H54 (cell line): ENCODE measurements around the gene KCNAB2.

Experiments
- DNase-seq: peaks from one replicate; pipeline ENCODE4 v3.0.0; 2011; ENCODE audit warnings: low spot score, mixed read lengths; ENCODE audit not compliant: insufficient read length
- FAIRE-seq: peaks from 3 replicates; lab custom pipeline; 2011; peaks lifted over from hg19 to GRCh38; lab: Jason Lieb, UNC
- POLR2A ChIP-seq: IDR thresholded peaks from 2 replicates; pipeline ENCODE4 v1.6.1; 2011; ENCODE audit warnings: low read depth, mild to moderate bottlenecking, low read length

Gene KCNAB2

DNA sequence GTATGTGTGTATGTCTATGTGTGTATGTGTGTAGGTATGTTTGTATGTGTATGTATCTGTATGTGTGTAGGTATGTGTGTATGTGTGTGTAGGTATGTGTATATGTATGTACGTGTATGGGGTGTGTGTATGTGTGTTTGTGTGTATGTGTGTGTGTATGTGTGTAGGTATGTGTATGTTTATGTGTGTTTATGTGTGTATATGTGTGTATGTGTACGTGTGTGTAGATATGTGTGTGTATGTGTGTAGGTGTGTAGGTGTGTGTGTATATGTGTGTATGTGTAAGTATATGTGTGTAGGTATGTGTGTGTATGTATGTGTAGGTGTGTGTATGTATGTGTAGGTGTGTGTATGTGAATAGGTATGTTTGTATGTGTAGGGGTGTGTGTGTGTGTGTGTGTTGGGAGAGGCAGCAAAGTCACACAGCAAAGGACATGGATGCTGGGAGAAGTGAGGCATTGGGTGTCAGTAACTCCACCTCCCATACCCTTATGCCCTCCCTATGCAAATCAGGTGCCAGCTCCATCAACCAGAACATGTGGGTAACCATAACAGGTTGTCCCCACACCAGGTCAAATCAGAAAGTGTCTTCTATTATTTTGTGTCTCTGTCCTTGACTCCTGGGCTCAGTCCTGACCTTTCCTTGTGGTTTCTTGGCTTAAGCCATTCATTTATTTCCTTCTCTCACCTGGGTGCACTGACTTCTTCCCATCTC, 15.0 kb upstream of the KCNAB2 start:
- TF ChIP-seq POLR2A: no peak
- FAIRE-seq (no peak), DNase-seq (no peak)

GRCh38 chr1:6033124-6033523, 12.6 kb upstream of the KCNAB2 start:
- FAIRE-seq: no peak
- no peak for DNase-seq
- TF ChIP-seq POLR2A: no peak

- FAIRE-seq (no peak), DNase-seq (no peak)
- no peak for TF ChIP-seq POLR2A
Measured at GRCh38 chr1:6033986-6034749, 11.5 kb upstream of the KCNAB2 start.

- FAIRE-seq (no peak), DNase-seq (no peak)
- TF ChIP-seq POLR2A: no peak
Measured at GRCh38 chr1:6034750-6035096, 11.0 kb upstream of the KCNAB2 start.

DNA sequence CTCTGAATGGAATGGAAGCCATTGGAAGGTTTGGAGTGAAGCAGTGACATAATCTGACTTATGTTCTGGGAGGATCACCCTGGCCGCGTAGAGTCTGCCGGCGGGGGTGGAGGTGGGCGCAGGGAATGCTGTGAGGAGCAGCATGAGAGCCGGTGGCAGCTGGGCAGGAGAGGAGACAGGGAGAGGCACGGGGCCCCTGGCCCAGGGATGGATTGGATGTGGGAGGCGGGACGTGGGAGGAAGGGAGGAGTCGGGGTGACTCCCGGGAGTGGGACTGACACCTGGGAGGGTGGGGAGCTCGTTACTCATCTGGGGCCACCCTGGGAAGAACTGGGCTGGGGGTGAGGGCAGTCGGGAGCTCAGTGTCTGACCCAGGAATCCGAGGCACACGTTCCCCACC, 10.4 kb upstream of the KCNAB2 start:
- FAIRE-seq: no peak
- no peak for DNase-seq
- TF ChIP-seq POLR2A: no peak

DNA sequence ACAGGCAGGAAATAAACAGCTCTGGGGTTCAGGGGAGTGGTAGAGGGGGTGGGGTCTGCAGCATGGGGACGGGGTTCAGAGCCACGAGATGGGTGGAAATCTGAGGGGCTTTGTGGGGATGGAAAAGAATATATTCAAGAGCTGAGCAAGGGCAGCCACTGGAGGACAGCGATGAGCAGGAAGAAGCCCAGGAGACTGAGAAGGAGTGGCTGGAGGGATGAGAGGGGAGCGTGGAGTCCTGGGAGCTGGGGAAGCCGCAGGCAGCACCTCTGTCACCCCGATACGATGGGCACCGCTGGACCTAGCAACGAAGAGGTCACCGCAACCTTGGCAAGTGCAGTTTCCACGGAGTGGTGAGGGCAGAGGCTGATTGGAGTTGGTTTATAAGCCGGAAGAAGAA, 10.0 kb upstream of the KCNAB2 start:
- TF ChIP-seq POLR2A: no peak
- DNase-seq (no peak), FAIRE-seq (no peak)

- TF ChIP-seq POLR2A: no peak
- peak; percentile 63 for DNase-seq
- FAIRE-seq: no peak
Measured at GRCh38 chr1:6037338-6037762, 8.3 kb upstream of the KCNAB2 start.

DNA sequence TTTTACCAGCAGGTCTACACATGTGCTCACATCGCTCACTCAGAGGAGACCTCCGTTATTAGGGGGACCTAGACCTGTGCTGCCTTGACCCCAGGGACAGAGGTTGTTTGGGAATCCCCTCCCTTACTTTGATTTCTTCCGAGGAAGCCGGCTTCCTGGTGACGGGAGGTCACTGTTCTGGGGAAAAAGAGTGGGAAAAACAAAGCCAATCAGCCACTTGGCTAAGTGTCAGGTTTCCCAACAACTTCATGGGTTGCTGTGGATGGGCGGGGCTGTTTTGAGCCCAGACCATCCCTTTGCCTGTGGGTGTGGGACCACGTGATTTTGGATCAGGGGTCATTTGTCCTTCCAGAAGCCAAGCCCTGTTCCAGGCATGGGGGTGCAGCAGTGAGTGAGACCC, 7.1 kb upstream of the KCNAB2 start:
- no peak for FAIRE-seq
- no peak for TF ChIP-seq POLR2A
- DNase-seq: no peak

GRCh38 chr1:6039031-6039430, 6.7 kb upstream of the KCNAB2 start:
- FAIRE-seq: no peak
- no peak for TF ChIP-seq POLR2A
- no peak for DNase-seq

- DNase-seq (no peak), FAIRE-seq (no peak)
- TF ChIP-seq POLR2A: no peak
Measured at GRCh38 chr1:6040444-6040843, 5.2 kb upstream of the KCNAB2 start.

DNA sequence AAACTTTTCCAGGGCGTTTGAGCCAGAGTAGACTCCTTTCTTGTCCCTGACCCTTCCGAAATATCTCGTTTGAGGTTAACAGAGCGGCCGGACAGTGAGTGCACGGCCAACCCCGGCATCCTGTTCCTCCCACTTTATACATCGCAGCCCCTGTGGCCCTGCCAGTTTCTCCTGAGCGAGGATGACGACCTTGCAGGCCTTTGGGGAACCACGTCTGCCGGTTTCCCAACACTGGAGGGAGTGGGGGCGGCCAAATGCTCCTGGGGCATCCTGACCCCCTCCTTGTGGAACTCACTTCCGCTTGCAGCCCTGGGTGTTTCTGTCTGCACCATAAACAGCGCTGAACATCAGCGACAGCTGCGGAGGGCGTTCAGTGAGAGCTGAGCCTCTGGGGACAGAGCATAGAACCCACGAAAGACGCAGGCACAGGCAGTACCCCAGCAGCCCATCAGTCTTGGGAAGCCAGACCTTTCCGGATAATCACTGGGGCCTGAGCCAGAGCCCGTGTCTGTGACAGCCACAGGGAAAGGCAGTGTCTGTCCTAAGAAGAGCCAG, 4.8 kb upstream of the KCNAB2 start:
- DNase-seq (no peak), FAIRE-seq (no peak)
- TF ChIP-seq POLR2A: no peak

GRCh38 chr1:6041432-6042062, 4.1 kb upstream of the KCNAB2 start:
- DNase-seq: peak; percentile 54
- TF ChIP-seq POLR2A: no peak
- no peak for FAIRE-seq

GRCh38 chr1:6043561-6043960, 2.1 kb upstream of the KCNAB2 start:
- TF ChIP-seq POLR2A: no peak
- DNase-seq (no peak), FAIRE-seq (no peak)

DNA sequence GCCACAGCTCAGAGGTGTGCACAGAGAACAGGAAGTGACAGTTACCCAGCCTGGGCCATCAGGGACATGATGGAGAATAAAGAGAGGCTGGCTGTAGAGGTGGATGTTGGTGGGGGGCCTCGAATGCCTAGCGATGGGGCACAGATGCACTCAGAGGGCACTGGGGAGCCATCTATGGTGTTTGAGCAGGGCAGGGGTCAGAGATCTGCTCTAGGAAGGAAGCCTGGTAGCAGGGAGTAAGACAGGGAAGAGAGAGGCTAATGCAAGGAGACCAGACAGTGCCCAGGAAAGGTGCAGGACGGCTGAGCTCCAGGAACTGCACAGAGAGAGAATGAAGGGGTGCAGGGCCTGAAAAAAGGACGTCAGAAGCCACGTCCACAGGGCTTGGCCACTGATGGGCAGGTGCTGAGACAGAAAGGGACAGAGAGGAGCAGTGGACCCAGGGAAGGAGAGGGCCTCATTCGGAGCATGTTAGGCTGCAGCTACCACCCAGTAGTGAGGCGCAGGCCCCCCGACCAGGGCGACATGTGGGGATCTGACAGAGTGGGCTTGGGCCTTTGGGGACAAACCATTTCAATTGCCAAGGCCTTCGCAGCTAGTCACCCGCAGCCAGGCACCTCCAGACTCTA, 1.1 kb upstream of the KCNAB2 start:
- FAIRE-seq: no peak
- no peak for TF ChIP-seq POLR2A

More for the DNA sequence above, 1.1 kb upstream of the KCNAB2 start:
- DNase-seq: no peak
